OCI-LY7 (cell line): ENCODE data around the gene MYOF. TPM values are rescaled to one million over a fixed set of nuclear protein-coding genes. Genes with fewer than 3 reads are reported as not detected.
"Not testable (repeated sequence)": the region's sequence is repeated elsewhere in the genome, so short reads cannot be mapped to it uniquely, and the experiment has no call there.

Experiments used
- BruUV-seq: library from RNA; stranded (reverse); fragments of 400-500 nt; replicated peaks from 2 replicates; lab custom pipeline; 2021; lab: Mats Ljungman, UMichigan
- CTCF ChIA-PET: fragments of 300-600 bp; sonication (Branson Sonifier 250); formaldehyde crosslinking; loops from one replicate; lab custom pipeline; 2022; ENCODE audit warnings: antibody characterized with exemption; ENCODE audit not compliant: unreplicated experiment; lab: Charles Lee
- POLR2A ChIA-PET: fragments of 300-600 bp; sonication (Branson Sonifier 250); formaldehyde crosslinking; loops from one replicate; lab custom pipeline; 2022; ENCODE audit warnings: antibody characterized with exemption; lab: Charles Lee
- DNase-seq: peaks from one replicate; pipeline ENCODE4 v3.0.0-alpha.2; 2015; ENCODE audit warnings: low spot score
- H2AFZ ChIP-seq: fragments of 200-600 bp; sonication (generic), shearing (Covaris generic); 2 replicates; pipeline ENCODE4 v1.6.1; 2014; ENCODE audit warnings: mild to moderate bottlenecking, antibody characterized with exemption, low read length, moderate library complexity
- H3K27ac ChIP-seq: fragments of 200-600 bp; sonication (generic); 2 replicates; pipeline ENCODE4 v1.5.1; 2014; ENCODE audit warnings: mixed run types, low read depth, mild to moderate bottlenecking, moderate library complexity, low read length, inconsistent platforms; ENCODE audit not compliant: poor library complexity, severe bottlenecking
- H3K36me3 ChIP-seq: fragments of 200-600 bp; sonication (generic); 2 replicates; pipeline ENCODE4 v1.6.1; 2014; ENCODE audit warnings: mild to moderate bottlenecking, antibody characterized with exemption, low read length, moderate library complexity, mixed read lengths; ENCODE audit not compliant: insufficient read depth
- H3K4me1 ChIP-seq: fragments of 200-600 bp; sonication (generic); 2 replicates; pipeline ENCODE4 v1.5.1; 2014; ENCODE audit warnings: mild to moderate bottlenecking, low read length; ENCODE audit not compliant: insufficient read depth, poor library complexity, severe bottlenecking
- H3K4me2 ChIP-seq: fragments of 200-600 bp; sonication (generic); 2 replicates; pipeline ENCODE4 v1.6.1; 2014; ENCODE audit warnings: mild to moderate bottlenecking, low read length
- H3K4me3 ChIP-seq: fragments of 200-600 bp; sonication (generic); 2 replicates; pipeline ENCODE4 v1.5.1; 2014; ENCODE audit warnings: mild to moderate bottlenecking, low read depth, low read length; ENCODE audit not compliant: poor library complexity, severe bottlenecking
- H3K79me2 ChIP-seq: fragments of 200-600 bp; sonication (generic); 2 replicates; pipeline ENCODE4 v1.6.1; 2016; ENCODE audit warnings: low read depth, mild to moderate bottlenecking, low read length, moderate library complexity, mixed read lengths; ENCODE audit not compliant: insufficient read depth
- H3K9me2 ChIP-seq: fragments of 200-600 bp; sonication (generic); 2 replicates; pipeline ENCODE4 v1.6.1; 2016; ENCODE audit warnings: mild to moderate bottlenecking, low read length, mixed read lengths; ENCODE audit not compliant: insufficient read depth
- H3K9me3 ChIP-seq: fragments of 200-600 bp; sonication (generic); 2 replicates; pipeline ENCODE4 v1.6.1; 2014; ENCODE audit warnings: mild to moderate bottlenecking, mixed run types, low read length, mixed read lengths
- H4K20me1 ChIP-seq: fragments of 200-600 bp; sonication (generic); 2 replicates; pipeline ENCODE4 v1.6.1; 2014; ENCODE audit warnings: mild to moderate bottlenecking, antibody characterized with exemption, low read length, moderate library complexity, mixed read lengths; ENCODE audit not compliant: insufficient read depth
- CTCF ChIP-seq: fragments of 200-600 bp; sonication (generic); conservative IDR thresholded peaks from 2 replicates; pipeline ENCODE4 v1.5.1; 2014; ENCODE audit warnings: mild to moderate bottlenecking, antibody characterized with exemption, low read length, moderate library complexity, mixed read lengths
- EZH2phosphoT487 ChIP-seq: fragments of 200-600 bp; sonication (generic); IDR thresholded peaks from 2 replicates; pipeline ENCODE4 v1.6.1; 2018; ENCODE audit warnings: low read depth, borderline replicate concordance, mild to moderate bottlenecking, mixed run types, antibody characterized with exemption, low read length, moderate library complexity, mixed read lengths
- intact Hi-C: fragments of 100-400 bp; cut with micrococcal nuclease; formaldehyde crosslinking; loops from one replicate; pipeline ENCODE4 v1.10.0; 2022; ENCODE audit not compliant: unreplicated experiment
- total RNA-seq, 2 experiments: library from RNA; depleted of rRNA in 1 of 2; stranded (reverse); fragments of >200 nt in 1 of 2; shearing (Covaris generic) in 1 of 2; gene quantifications; 2 replicates each; pipeline ENCODE4 v1.2.3, GENCODE V29; 2014 to 2022

Gene MYOF
- total RNA-seq, 2 experiments from 2014 or later, result 0.42 TPM; not detected in 1

DNA sequence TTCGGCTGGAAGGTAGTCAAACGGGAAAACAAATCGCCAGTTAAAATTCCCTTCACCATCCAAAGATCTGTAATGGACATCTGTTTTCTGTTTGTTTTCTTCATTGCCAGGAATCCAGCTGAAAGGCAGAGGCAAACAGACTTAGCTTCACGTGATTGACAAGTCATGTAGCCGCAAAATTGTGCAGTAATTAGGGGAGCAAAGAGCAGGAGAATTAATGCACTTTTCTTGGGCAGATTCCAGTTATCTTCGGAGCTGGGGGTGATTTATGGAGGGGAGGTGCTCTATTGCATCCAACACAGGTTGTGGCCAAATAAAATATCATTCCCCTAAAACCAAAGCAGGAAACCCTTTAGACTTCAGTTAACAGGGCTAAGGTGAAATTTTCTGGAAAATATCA, 162.2 kb downstream of the MYOF start:
- no peak for DNase-seq
- Histone ChIP-seq H3K9me3 (no peaks in the 10 kb centered on the region), H3K4me3 (no peak overlapping the region), H2AFZ (no peak overlapping the region), H3K4me2 (no peak overlapping the region), H4K20me1 (no peaks in the 10 kb centered on the region), H3K27ac (no peak overlapping the region), H3K36me3 (no peaks in the 10 kb centered on the region), H3K79me2 (no peaks in the 10 kb centered on the region), H3K4me1 (no peaks in the 10 kb centered on the region), H3K9me2 (no peaks in the 10 kb centered on the region)
- ChIA-PET POLR2A (no interaction called here), CTCF (no interaction called here)
- no TSS peak for BruUV-seq
- intact Hi-C loops, result no loop called here
- TF ChIP-seq EZH2phosphoT487 (no peak), CTCF (no peak)

DNA sequence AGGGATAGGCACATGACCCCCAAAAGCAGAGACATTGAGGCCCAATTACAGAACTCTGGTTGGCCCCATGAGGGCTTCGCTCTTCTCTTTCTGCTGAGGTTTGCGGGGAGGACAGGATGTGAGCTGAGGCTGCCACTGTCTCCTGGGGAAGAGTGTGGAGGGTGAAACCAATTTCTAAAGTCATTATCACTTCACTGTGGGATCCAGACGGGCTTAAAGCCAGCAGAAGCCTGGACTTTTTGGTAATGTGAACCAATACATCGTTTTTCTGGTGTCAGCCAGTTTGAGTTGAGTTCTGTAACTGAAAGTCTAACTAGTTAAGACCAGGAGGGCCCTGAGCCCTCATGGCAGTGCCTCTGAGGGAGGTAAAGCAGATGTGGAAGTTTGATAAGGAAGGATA, 163.0 kb downstream of the MYOF start:
- TF ChIP-seq CTCF, result no peak
- no peak for TF ChIP-seq EZH2phosphoT487
- H3K36me3 ChIP-seq, result no peaks in the 10 kb centered on the region
- H2AFZ ChIP-seq, result no peak overlapping the region
- H3K9me3 ChIP-seq, result no peaks in the 10 kb centered on the region
- BruUV-seq, result no TSS peak
- no peak for DNase-seq
- ChIA-PET POLR2A (interaction anchor here (0.5 kb wide), 1 partner anchor 112 kb away, joined by 3 read pairs; no protein-coding TSS in a partner anchor), CTCF (no interaction called here)
- H3K4me1 ChIP-seq, result no peaks in the 10 kb centered on the region
- H3K27ac ChIP-seq, result no peak overlapping the region
- H3K79me2 ChIP-seq, result no peaks in the 10 kb centered on the region
- no peaks in the 10 kb centered on the region for H3K9me2 ChIP-seq
- H3K4me2 ChIP-seq, result no peak overlapping the region
- H3K4me3 ChIP-seq, result no peak overlapping the region
- H4K20me1 ChIP-seq, result no peaks in the 10 kb centered on the region
- intact Hi-C loops, result no loop called here

DNA sequence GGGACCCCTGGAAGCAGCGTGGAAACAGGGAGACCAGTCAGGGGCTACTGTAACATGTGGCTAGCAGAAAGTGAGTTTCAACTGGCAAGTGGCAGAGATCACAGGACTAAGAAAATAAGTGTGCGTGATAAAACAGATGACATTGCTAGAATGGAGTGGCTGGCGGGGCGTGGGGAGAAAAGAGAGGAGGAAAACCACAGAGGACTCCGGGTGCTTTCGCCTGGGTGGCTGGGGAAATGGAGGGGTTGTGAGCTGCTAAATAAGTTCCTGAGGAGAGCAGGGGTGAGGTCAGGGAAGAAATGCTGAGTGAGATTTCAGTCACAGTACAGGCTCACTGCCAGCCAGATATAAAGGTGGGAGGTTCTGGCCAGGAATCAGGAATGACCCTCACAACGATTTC, 166.9 kb downstream of the MYOF start:
- no peaks in the 10 kb centered on the region for H3K79me2 ChIP-seq
- H2AFZ ChIP-seq, result no peak overlapping the region
- no peak for DNase-seq
- POLR2A ChIA-PET, result no interaction called here
- CTCF ChIA-PET, result no interaction called here
- no peaks in the 10 kb centered on the region for H4K20me1 ChIP-seq
- no peak overlapping the region for H3K4me3 ChIP-seq
- H3K9me2 ChIP-seq, result no peaks in the 10 kb centered on the region
- H3K4me2 ChIP-seq, result no peak overlapping the region
- H3K9me3 ChIP-seq, result no peaks in the 10 kb centered on the region
- no peaks in the 10 kb centered on the region for H3K4me1 ChIP-seq
- no TSS peak for BruUV-seq
- H3K36me3 ChIP-seq, result no peaks in the 10 kb centered on the region
- no peak for TF ChIP-seq EZH2phosphoT487
- TF ChIP-seq CTCF, result no peak
- no peak overlapping the region for H3K27ac ChIP-seq
- intact Hi-C loops, result no loop called here

- H2AFZ ChIP-seq, CTCF ChIA-PET, BruUV-seq, H3K4me1 ChIP-seq, H3K4me3 ChIP-seq, H3K79me2 ChIP-seq, H3K4me2 ChIP-seq, DNase-seq, H3K36me3 ChIP-seq, POLR2A ChIA-PET, H3K9me2 ChIP-seq, H4K20me1 ChIP-seq, intact Hi-C loops, H3K27ac ChIP-seq, H3K9me3 ChIP-seq: not testable (repeated sequence)
Observed at GRCh38 chr10:93314656-93315055, 167.5 kb downstream of the MYOF start.
